Spleen (tissue), 11 donors: ENCODE results near the gene TMEM255B. TPM values are rescaled to one million over a fixed set of nuclear protein-coding genes. Genes with fewer than 3 reads are reported as not detected.
A peak's percentile ranks its signal among the peaks of the same experiment; 100 is the strongest.
"Not testable (repeated sequence)": the region's sequence is repeated elsewhere in the genome, so short reads cannot be mapped to it uniquely, and the experiment has no call there.

Experiments used
- DNase-seq: peaks from one replicate; pipeline ENCODE4 v3.0.0-alpha.2; 2020
- H3K27ac ChIP-seq, 8 donors: fragments of 200-600 bp; sonication (generic) in 7 of 8; 1 replicate in 4 of 8; 2 replicates in 4 of 8; pipeline versions ENCODE4 v1.5.0 to v1.8.0; 2016 to 2021; ENCODE audit warnings: inconsistent platforms in 4 of 8, mild to moderate bottlenecking in 4 of 8, moderate library complexity in 1 of 8
- H3K27me3 ChIP-seq, 7 donors: fragments of 200-600 bp; sonication (generic) in 6 of 7; replicated peaks in 1 of 7; 1 replicate in 4 of 7; 2 replicates in 3 of 7; pipeline versions ENCODE4 v1.5.0 to v1.8.0; 2016 to 2021; ENCODE audit warnings: inconsistent platforms in 3 of 7, mild to moderate bottlenecking in 1 of 7
- H3K36me3 ChIP-seq, 6 donors: fragments of 200-600 bp; sonication (generic) in 5 of 6; 1 replicate in 4 of 6; 2 replicates in 2 of 6; pipeline versions ENCODE4 v1.5.0 to v1.8.0; 2016 to 2021; ENCODE audit warnings: inconsistent platforms in 2 of 6
- H3K4me1 ChIP-seq, 6 donors: fragments of 200-600 bp; sonication (generic) in 5 of 6; 1 replicate in 3 of 6; 2 replicates in 3 of 6; pipeline versions ENCODE4 v1.5.0 to v1.8.0; 2016 to 2021; ENCODE audit warnings: inconsistent platforms in 3 of 6
- H3K4me3 ChIP-seq, 8 donors: fragments of 200-600 bp; sonication (generic) in 7 of 8; 1 replicate in 4 of 8; 2 replicates in 4 of 8; pipeline versions ENCODE4 v1.5.0 to v1.8.0; 2016 to 2021; ENCODE audit warnings: inconsistent platforms in 4 of 8, mild to moderate bottlenecking in 4 of 8, moderate library complexity in 2 of 8
- H3K9me3 ChIP-seq, 8 donors: fragments of 200-600 bp; sonication (generic) in 7 of 8; 1 replicate in 4 of 8; 2 replicates in 4 of 8; pipeline versions ENCODE4 v1.5.0 to v1.8.0; 2016 to 2021; ENCODE audit warnings: inconsistent platforms in 4 of 8
- POLR2A ChIP-seq, 3 donors: fragments of 450-650 bp; IDR thresholded peaks; one replicate each; pipeline ENCODE4 v1.5.1; 2017; ENCODE audit warnings: antibody characterized with exemption in 3 of 3, mild to moderate bottlenecking in 1 of 3
- POLR2AphosphoS5 ChIP-seq, 3 donors: sonication (generic); formaldehyde crosslinking; IDR thresholded peaks; one replicate each; pipeline ENCODE4 v1.5.1; 2017; ENCODE audit warnings: antibody characterized with exemption in 3 of 3
- WGBS, 5 donors: extraction: QIAGEN DNeasy Blood & Tissue Kit in 3 of 5; methylation state at CpG; one replicate each; pipeline versions ENCODE4 v1.1.5 to v1.1.7; 2013 to 2018; 5-methylcytosine and 5-hydroxymethylcytosine counted together
- intact Hi-C: fragments of 100-400 bp; cut with DNase I; formaldehyde crosslinking; loops from one replicate; pipeline ENCODE4 v1.15.0; 2023; ENCODE audit warnings: low total_unique reads
- polyA plus RNA-seq, 3 donors: library from polyadenylated mRNA; stranded (reverse); fragments of 200-250 nt; gene quantifications; one replicate each; pipeline ENCODE4 v1.2.1, GENCODE V29; 2013
- total RNA-seq, 7 donors: library from RNA; depleted of rRNA in 3 of 7; stranded (reverse); fragments of >200 nt in 3 of 7; fragmentation: NEBNext Ultra II Directional in 4 of 7; extraction: Animal tissue kit (Norgen Biotek cat#: 25700) in 4 of 7; gene quantifications; one replicate each; pipeline versions ENCODE4 v1.1.0 to v1.2.1, GENCODE V29; 2016 to 2021
- TF ChIP-seq, protein P1 (sequence below), 11 experiments: fragments of 200-600 bp in 7 of 11; fragments of 450-650 bp in 4 of 11; sonication (generic) in 4 of 11; IDR thresholded peaks in 8 of 11; conservative IDR thresholded peaks in 3 of 11; 1 replicate in 7 of 11; 2 replicates in 4 of 11; pipeline versions ENCODE4 v1.4.0 to v1.8.0; 2016 to 2021; ENCODE audit warnings: antibody characterized with exemption in 11 of 11, inconsistent platforms in 4 of 11, mild to moderate bottlenecking in 1 of 11
- donor health status: healthy with polysubstance abuse.
- donor health status: DM: no; HTN: no; CAD: no; lungs with moderate emphysema.
- donor health status: DM: no; HTN: no; CAD: no.
- donor health status: Bipolar disorder and iron deficiency.
- donor health status: healthy.
- donor health status: DM: no; HTN: no; CAD: no.
- donor health status: DM: yes; HTN: yes; CAD: no.

Gene TMEM255B
- total and polyA plus RNA-seq, 10 donors: 5.7 to 26.9 (median 12.3) TPM

GRCh38 chr13:113788413-113789135 is 29.5 kb downstream of the TMEM255B start:
- no peak overlapping the region for H3K27ac ChIP-seq
- DNase-seq: peak; percentile 64
- H3K9me3 ChIP-seq: no peaks in the 10 kb centered on the region
- no peak overlapping the region for H3K4me3 ChIP-seq
- intact Hi-C loops: no loop called here
- no peaks in the 10 kb centered on the region for H3K4me1 ChIP-seq
- peaks cover 0 to 6% (median 0%) of the 10 kb centered on the region in 7 donors for H3K27me3 ChIP-seq
- TF ChIP-seq, protein P1, sequence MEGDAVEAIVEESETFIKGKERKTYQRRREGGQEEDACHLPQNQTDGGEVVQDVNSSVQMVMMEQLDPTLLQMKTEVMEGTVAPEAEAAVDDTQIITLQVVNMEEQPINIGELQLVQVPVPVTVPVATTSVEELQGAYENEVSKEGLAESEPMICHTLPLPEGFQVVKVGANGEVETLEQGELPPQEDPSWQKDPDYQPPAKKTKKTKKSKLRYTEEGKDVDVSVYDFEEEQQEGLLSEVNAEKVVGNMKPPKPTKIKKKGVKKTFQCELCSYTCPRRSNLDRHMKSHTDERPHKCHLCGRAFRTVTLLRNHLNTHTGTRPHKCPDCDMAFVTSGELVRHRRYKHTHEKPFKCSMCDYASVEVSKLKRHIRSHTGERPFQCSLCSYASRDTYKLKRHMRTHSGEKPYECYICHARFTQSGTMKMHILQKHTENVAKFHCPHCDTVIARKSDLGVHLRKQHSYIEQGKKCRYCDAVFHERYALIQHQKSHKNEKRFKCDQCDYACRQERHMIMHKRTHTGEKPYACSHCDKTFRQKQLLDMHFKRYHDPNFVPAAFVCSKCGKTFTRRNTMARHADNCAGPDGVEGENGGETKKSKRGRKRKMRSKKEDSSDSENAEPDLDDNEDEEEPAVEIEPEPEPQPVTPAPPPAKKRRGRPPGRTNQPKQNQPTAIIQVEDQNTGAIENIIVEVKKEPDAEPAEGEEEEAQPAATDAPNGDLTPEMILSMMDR (IDR thresholded peaks at IDR 0.05 in 8 of 11, conservative IDR thresholded peaks at IDR 0.05 in 3 of 11): no peak
- TF ChIP-seq POLR2A (IDR thresholded peaks at IDR 0.05) (no peak), POLR2AphosphoS5 (IDR thresholded peaks at IDR 0.05) (no peak)
- WGBS, 5 donors: 83 to 87% (median 86%) methylated on average over 27 to 31 of the region's 31 CpGs
- peaks cover 0 to 5% (median 0%) of the 10 kb centered on the region in 6 donors for H3K36me3 ChIP-seq

DNA sequence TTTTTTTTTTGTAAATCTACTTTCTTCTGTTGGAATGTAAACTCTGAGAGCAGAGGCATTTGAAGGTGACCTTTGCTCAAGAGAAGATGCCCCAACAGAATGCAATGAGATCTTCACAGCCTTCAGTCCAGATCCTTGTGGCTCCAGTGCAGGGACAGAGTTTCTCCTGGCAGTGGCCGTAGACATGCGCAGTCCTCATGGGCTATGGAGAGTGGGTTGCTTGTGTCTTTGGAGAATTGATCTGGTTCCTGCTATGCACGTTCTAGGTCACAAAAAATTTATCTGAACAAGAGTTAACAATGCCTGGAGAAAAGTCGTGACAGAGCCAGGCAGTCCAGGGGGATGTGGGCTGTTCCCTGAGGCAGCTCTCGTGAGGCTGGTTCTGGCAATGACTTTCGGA is 30.1 kb downstream of the TMEM255B start:
- H3K9me3 ChIP-seq: no peaks in the 10 kb centered on the region
- H3K27ac ChIP-seq: no peak overlapping the region
- no peak for DNase-seq
- H3K4me3 ChIP-seq: no peak overlapping the region
- H3K36me3 ChIP-seq: peaks cover 0 to 11% (median 0%) of the 10 kb centered on the region in 6 donors
- no peaks in the 10 kb centered on the region for H3K4me1 ChIP-seq
- 84 to 89% (median 87%) methylated on average over 6 of the region's 6 CpGs for WGBS, 5 donors
- H3K27me3 ChIP-seq: peaks cover 0 to 6% (median 0%) of the 10 kb centered on the region in 7 donors
- intact Hi-C loops: no loop called here
- TF ChIP-seq POLR2AphosphoS5 (IDR thresholded peaks at IDR 0.05) (no peak), POLR2A (IDR thresholded peaks at IDR 0.05) (no peak)
- TF ChIP-seq, protein P1 (IDR thresholded peaks at IDR 0.05 in 8 of 11, conservative IDR thresholded peaks at IDR 0.05 in 3 of 11): no peak

- H3K4me3 ChIP-seq, H3K27me3 ChIP-seq, intact Hi-C loops, H3K9me3 ChIP-seq, H3K4me1 ChIP-seq, H3K27ac ChIP-seq: not testable (repeated sequence)
- peaks cover 0 to 13% (median 0%) of the 10 kb centered on the region in 6 donors for H3K36me3 ChIP-seq
- WGBS, 5 donors: 84 to 98% (median 92%) methylated on average over 5 to 13 of the region's 13 CpGs
- DNase-seq: peak; percentile 36
Observed at GRCh38 chr13:113789931-113790330, 30.9 kb downstream of the TMEM255B start.

DNA sequence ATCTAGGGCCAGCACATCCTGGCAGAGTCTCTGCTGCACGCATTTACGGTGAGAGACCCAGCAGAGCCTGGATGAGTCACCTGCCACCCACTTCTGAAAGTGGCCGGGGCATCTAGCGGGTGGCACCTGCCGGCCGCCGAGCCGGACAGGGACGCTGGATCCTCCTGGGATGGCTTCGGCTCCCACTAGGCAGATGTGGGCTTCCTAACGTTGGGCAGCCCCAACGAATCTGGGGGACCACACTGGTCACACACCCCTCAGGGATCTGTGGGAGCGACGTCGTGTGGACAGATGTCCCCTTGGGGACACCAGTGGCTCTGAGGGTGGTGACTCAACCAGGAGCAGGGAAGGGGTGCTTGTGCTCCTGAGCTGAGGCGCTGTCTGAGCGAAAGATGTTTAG is 32.2 kb downstream of the TMEM255B start:
- intact Hi-C loops: no loop called here
- H3K36me3 ChIP-seq: peaks cover 0 to 13% (median 0%) of the 10 kb centered on the region in 6 donors
- no peaks in the 10 kb centered on the region for H3K9me3 ChIP-seq
- H3K27ac ChIP-seq: no peak overlapping the region
- no peak overlapping the region for H3K4me3 ChIP-seq
- peaks cover 0 to 6% (median 0%) of the 10 kb centered on the region in 7 donors for H3K27me3 ChIP-seq
- no peak for TF ChIP-seq POLR2AphosphoS5 (IDR thresholded peaks at IDR 0.05)
- TF ChIP-seq, protein P1 (IDR thresholded peaks at IDR 0.05 in 8 of 11, conservative IDR thresholded peaks at IDR 0.05 in 3 of 11): no peak
- no peak for TF ChIP-seq POLR2A (IDR thresholded peaks at IDR 0.05)
- peak; percentile 49 for DNase-seq
- 80 to 86% (median 81%) methylated on average over 16 to 17 of the region's 17 CpGs for WGBS, 5 donors
- no peaks in the 10 kb centered on the region for H3K4me1 ChIP-seq
